ENCODE data around the gene STARD7. TPM values are rescaled to one million over a fixed set of nuclear protein-coding genes. Genes with fewer than 3 reads are reported as not detected.

STARD7 gene
- total RNA-seq, 4 donors from 2014 or later, result 116 to 149 (median 125) TPM

DNA sequence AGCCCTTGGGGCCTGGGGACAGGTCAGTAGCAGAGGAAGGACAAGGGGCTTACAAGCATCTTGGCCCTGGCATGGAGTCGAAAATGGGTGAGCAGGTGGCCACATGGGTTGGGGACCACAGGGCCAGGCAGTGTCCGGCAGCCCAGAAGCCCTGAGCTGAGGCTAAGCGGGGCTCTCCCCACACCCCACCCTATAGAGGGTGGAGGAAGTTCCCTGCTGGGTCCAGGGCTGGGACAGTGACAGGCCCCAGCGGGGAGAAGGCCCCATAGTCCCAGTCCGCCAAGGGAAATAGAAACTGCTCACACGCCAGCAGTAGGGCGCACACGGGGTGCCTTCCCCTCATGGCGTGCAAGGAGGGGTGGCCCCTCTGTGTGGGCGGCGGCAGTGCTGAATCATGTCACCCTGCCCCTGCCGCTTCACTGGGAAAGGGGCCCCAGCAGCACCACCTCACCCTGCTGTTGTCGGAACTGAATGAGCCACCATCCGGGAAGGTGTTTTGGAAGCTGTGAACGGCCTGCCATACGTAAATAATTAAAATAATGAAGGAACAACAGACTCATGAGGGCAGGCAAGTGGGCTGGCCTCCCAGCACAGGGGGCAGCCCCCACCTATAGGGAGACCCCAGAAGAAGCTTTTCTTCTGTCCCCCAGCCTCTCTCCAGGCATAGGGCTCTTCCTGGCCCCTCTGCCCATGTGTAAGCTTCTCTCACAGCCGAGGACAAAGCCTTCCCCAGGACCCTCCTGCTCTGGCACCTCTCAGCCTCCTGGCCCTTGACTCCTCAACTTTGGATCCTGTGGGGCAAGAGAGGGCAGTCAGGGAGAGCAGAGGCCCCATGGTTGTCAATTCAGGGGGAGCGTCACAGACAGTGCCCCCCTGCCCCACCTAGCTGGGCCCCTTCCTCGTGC, 50.7 kb downstream of the STARD7 start:
- DNase-seq (ENCODE audit: low spot score), result no peak

DNA sequence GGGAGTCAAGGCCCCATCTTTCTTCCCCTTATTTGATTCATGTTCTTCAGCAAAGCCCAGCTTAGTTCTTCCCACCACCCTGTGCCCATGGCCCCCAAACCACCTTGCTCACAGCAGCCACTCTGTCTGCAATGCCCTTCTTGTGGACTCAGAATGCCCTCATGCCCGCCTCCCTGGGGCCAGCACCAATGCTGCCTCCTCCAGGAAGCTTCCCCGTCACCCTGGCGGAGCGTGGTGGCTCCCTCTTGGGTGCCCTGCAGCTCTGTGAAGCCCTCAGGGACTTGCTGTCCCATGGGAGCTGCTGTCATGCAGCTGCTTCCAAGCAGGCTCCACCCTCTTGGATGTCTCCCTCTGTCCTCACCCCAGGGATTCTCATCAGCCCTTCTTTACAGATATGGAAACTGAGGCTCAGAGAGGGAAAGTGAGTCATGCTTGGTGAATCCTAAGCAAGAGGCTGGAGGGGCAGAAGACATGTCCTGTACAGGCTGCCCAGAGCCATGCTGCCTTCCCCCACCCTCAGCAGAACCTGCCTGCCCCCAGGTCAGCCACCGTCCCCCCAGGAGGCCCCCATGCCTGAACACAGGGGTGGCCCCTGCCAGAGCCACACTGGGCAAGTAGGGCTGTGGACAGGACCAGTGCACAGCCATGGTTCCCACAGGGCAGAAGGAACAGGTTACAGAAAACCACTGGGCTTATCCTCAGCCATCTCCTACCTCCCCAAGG, 51.5 kb downstream of the STARD7 start:
- no peak for ATAC-seq (ENCODE audit: low FRiP score)
- DNase-seq (ENCODE audit: low spot score), result no peak
- TF ChIP-seq, protein P1, sequence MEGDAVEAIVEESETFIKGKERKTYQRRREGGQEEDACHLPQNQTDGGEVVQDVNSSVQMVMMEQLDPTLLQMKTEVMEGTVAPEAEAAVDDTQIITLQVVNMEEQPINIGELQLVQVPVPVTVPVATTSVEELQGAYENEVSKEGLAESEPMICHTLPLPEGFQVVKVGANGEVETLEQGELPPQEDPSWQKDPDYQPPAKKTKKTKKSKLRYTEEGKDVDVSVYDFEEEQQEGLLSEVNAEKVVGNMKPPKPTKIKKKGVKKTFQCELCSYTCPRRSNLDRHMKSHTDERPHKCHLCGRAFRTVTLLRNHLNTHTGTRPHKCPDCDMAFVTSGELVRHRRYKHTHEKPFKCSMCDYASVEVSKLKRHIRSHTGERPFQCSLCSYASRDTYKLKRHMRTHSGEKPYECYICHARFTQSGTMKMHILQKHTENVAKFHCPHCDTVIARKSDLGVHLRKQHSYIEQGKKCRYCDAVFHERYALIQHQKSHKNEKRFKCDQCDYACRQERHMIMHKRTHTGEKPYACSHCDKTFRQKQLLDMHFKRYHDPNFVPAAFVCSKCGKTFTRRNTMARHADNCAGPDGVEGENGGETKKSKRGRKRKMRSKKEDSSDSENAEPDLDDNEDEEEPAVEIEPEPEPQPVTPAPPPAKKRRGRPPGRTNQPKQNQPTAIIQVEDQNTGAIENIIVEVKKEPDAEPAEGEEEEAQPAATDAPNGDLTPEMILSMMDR (IDR thresholded peaks at IDR 0.05), result no peak

More for the DNA sequence above, 50.7 kb downstream of the STARD7 start:
- TF ChIP-seq, protein P1 (IDR thresholded peaks at IDR 0.05), result no peak
- ATAC-seq (ENCODE audit: low FRiP score), result no peak

DNA sequence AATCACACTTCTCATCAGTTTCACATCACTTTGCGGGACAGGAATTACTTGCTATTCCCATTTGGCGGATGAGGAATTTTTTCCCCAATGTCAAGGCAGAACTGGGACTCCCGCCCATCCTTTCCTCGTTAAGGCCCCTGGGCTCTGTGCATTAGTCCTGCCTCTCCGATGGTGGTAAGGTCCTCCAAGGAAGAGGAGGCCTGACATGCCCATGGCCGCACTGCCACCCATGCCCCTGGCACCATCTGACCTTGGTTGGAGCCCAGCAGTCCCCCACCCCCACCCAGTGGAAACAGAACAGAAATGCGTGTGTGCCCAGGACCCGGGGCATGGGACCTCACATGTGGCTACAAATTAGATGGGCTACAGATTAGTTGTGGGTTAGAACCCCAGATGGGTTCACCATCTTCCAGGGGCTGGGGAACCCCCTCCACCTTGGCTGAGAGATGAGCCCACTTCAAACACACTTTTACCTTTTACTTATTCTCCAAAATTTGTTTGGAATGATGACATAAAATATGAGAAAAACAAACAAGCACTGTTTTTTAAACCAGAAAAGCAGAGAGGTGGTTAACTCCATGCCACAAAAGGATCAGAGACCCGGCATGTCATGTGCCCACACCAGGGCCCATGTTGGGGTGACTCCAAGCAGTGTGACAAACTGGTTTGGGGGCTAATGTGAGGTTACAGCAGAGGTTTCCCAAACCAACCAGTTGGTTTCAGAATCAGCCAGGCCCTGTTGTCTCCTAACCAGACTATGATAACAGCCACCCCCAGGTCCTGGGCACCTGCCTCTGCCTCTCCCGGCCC, 52.4 kb downstream of the STARD7 start:
- ATAC-seq (ENCODE audit: low FRiP score), result no peak
- TF ChIP-seq, protein P1 (IDR thresholded peaks at IDR 0.05), result no peak
- no peak for DNase-seq (ENCODE audit: low spot score)

DNA sequence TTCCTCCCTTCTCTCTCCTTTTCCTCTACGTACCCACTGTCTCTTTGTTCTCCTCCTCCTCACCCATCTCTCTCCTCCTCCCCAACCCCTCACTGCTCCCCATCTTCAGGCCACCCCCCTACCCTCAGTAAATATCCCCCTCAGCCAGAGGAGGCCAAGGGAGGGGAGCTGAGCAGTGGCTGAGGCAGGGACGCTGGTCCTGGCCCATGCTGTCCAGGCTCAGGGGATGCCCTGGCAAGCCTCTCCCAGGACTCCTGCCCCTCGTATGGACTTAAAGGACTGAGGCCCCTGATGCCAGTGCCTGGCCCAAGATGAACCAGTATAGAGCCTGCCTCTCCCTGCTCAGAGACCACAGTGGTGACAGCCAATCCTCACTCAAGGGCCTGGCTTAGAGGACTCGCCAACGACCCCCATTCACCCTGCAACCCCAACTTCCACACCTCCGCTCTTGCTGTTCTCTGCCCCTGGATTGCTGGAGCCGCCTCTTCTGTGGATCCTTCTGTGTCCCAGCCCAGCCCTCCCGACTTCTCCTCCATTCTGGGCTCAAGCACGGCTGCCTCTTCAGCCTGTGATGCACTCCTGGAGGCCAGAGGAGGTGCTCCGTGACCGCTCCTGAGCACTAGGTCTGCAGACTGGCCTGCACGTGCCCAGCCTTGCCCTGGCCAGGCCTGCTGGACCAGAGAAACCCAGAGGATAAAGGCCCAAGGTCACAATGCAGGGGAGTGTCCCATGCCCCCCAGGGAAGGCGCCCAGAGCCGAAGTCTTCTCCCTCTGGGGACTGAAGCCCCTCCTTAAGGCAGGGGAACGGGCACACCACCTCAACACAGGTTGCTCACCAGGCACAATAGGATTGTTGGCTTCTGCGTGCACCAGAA, 53.9 kb downstream of the STARD7 start:
- no peak for ATAC-seq (ENCODE audit: low FRiP score)
- no peak for DNase-seq (ENCODE audit: low spot score)
- TF ChIP-seq, protein P1 (IDR thresholded peaks at IDR 0.05), result no peak

DNA sequence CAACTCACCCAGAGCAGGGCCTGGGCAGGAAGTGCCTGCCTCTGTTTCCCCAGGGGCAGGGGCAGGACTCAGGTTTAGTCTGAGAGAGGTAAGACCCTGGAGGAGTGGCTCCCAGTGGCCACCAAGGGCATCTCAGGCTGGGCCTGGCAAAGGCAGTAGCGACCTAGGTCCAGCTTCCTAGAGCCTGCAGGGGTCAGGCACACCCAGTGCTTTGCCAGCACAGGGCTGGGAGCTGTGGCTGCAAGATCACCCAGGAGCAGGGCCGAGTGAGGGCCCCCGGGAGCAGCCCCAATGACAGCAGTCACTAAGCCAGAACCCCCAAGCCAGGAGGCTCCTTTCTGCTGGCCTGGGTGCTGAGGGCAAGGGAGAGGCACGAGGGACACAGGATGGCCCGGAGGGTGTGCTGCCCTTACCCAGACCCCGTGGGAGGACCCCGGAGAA, 54.6 kb downstream of the STARD7 start:
- TF ChIP-seq, protein P1 (IDR thresholded peaks at IDR 0.05), result no peak
- ATAC-seq (ENCODE audit: low FRiP score) (no peak), DNase-seq (ENCODE audit: low spot score) (no peak)

DNA sequence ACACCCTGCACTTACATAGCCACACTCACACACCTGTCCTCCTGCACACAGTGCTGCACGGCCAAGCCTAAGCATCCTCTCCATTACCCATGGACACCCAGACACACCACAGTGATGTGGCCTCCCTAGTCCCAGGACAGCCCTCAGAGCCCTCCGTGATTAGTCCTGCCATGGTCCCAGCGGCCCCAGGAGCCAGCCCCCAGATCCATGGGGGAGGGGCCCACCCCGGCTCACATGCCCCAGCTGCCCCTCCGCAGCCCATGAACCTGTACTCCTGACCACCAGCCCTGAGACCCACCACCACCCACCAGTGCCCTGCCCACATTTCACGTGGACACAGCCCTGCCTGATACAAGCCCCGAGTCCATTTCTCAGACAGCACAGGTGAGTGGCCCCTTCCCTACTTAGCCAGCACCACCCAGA, 55.3 kb downstream of the STARD7 start:
- TF ChIP-seq, protein P1 (IDR thresholded peaks at IDR 0.05), result no peak
- DNase-seq (ENCODE audit: low spot score) (no peak), ATAC-seq (ENCODE audit: low FRiP score) (no peak)

All from omental fat pad (tissue), 4 donors.